22Rv1 (cell line): Measurements from ENCODE around the gene NT5C.

Experiments used
- ZFX ChIP-seq: fragments of 450-650 bp; IDR thresholded peaks from 2 replicates; pipeline ENCODE4 v1.6.1; 2017; ENCODE audit warnings: antibody characterized with exemption, borderline replicate concordance
- TF ChIP-seq, protein P1 (sequence below): fragments of 450-650 bp; IDR thresholded peaks from 2 replicates; pipeline ENCODE4 v1.5.1; 2017; ENCODE audit warnings: mild to moderate bottlenecking

DNA sequence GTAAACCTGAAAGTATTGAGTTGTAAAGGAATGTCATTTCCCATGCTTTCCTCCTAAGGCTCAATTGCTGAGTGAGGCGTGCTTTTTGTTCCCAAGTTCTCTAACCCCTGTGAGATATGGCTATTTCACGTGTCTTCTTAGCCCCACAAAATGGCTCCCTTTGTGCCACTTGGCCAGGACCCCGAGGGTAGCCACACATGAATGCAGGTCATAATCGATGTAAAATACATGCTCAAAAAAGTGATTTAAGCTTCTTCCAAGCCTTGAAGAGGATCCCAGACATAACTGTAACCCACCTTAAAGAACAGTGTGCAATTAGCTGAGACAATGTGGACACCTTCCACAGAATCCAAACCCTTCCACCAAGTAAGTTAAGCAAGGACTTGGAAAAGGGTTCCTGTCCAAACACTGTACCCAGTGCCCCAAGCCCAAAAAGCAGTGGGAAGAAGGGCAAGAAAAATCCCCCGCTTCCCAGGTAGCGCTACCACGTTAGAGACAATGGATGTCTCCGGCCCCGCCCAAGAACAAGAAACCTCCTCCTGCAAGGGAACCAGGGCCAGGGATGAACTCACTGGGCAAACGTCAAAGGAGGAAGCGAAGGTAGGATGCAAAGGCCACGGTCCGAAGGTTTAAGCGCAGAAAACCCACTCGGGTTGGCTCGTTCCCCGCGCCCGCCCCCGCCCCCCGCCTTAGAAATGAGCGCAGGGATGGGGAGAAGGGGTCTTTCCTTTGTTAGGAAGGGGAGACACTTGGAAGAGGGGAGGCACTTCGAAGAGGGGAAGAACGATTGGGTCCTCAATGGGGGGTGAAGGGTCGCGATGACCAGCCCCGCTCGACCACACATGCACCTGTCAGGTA lies 21.6 kb upstream of the NT5C start:
- TF ChIP-seq, protein P1, sequence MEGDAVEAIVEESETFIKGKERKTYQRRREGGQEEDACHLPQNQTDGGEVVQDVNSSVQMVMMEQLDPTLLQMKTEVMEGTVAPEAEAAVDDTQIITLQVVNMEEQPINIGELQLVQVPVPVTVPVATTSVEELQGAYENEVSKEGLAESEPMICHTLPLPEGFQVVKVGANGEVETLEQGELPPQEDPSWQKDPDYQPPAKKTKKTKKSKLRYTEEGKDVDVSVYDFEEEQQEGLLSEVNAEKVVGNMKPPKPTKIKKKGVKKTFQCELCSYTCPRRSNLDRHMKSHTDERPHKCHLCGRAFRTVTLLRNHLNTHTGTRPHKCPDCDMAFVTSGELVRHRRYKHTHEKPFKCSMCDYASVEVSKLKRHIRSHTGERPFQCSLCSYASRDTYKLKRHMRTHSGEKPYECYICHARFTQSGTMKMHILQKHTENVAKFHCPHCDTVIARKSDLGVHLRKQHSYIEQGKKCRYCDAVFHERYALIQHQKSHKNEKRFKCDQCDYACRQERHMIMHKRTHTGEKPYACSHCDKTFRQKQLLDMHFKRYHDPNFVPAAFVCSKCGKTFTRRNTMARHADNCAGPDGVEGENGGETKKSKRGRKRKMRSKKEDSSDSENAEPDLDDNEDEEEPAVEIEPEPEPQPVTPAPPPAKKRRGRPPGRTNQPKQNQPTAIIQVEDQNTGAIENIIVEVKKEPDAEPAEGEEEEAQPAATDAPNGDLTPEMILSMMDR = no peak
- no peak for TF ChIP-seq ZFX
